NCI-H1694 (cell line): ENCODE measurements around the gene CENPC.

Experiments
- DNase-seq: peaks from one replicate; lab custom pipeline; 2025; lab: John Stamatoyannopoulos, UW

The CENPC gene, protein sequence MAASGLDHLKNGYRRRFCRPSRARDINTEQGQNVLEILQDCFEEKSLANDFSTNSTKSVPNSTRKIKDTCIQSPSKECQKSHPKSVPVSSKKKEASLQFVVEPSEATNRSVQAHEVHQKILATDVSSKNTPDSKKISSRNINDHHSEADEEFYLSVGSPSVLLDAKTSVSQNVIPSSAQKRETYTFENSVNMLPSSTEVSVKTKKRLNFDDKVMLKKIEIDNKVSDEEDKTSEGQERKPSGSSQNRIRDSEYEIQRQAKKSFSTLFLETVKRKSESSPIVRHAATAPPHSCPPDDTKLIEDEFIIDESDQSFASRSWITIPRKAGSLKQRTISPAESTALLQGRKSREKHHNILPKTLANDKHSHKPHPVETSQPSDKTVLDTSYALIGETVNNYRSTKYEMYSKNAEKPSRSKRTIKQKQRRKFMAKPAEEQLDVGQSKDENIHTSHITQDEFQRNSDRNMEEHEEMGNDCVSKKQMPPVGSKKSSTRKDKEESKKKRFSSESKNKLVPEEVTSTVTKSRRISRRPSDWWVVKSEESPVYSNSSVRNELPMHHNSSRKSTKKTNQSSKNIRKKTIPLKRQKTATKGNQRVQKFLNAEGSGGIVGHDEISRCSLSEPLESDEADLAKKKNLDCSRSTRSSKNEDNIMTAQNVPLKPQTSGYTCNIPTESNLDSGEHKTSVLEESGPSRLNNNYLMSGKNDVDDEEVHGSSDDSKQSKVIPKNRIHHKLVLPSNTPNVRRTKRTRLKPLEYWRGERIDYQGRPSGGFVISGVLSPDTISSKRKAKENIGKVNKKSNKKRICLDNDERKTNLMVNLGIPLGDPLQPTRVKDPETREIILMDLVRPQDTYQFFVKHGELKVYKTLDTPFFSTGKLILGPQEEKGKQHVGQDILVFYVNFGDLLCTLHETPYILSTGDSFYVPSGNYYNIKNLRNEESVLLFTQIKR

DNA sequence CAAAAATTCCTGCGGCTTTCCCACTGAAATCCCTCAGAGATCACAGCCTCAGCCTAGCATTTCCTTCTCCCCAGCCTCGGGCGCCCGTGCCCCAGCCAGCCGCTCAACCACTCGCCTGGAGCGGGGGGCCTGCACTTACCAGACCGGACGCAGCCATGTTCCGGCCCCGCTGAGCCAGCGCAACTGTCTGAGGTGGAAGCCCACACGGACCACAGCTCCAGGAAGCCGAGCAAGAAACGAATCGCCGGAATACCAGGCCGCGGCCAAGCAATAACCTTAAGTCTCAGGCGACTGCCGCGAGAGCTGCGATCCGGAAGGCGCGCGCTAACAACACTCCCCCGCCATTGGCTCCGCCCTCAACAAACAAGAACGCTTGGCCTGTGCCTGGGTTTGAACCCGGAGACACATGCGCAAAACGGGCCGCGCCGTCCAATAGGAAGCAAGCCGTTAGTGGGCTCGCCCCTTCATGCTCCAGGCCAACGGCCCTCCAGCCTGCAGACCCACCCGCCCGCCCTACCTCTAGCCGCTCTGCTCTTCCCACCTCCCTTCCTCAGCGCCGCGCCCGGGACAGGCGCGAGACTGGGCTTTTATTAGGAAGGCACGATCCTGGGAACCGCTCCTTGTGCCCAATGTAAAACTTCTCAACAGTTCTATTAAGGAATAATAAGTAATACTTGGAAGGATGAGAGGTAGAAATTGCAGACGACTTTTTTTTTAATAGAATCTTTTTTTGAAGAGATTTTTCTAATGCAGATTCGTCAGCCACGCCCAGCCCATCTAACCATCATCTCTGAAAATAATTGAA is at the start of gene CENPC:
TSS of gene CENPC (minus strand) at position 305 of the 805 bp plus-strand sequence. CDS start at position 157, 148 bp downstream.
- peak; percentile 85 for DNase-seq

DNA sequence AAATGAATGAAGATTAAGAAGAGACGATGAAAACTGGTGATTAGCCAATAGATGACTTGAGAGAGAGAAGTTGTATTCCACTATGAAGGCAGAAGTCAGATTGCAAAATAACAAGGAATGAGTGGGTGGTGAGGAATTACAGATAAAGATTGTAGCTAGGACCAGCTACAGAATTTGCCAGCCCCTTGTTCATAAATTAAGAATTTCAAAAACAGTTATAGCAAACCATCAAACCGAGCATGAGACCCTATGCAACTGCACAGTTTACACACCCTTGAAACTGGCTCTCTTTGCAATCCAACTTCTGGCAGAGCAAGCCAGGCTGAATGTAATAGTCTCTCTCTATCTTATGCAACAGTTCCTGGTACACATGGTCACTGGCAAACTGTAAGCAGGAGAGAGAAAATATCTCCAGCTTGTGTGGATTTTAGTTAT is 48.5 kb upstream of the CENPC start:
- DNase-seq = no peak

DNA sequence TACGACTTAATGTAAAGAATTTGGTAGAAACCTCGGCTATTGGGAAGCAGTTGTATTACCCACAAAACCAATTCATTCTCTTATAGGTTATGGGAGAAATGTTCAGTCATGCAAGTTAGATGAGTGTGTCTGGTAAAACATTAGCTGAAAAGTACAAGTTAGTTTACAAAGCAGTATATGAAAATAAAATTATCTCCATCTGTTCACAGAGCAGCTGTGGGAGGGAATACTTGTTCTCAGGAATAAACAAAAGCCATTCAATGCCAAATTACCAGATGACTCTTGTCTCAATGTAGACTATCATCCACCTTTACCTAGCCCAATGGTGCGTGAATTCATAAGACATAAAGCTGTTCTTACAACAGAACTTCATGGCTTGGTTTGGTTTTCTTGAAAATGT is 41.9 kb upstream of the CENPC start:
- DNase-seq = peak; percentile 64

DNA sequence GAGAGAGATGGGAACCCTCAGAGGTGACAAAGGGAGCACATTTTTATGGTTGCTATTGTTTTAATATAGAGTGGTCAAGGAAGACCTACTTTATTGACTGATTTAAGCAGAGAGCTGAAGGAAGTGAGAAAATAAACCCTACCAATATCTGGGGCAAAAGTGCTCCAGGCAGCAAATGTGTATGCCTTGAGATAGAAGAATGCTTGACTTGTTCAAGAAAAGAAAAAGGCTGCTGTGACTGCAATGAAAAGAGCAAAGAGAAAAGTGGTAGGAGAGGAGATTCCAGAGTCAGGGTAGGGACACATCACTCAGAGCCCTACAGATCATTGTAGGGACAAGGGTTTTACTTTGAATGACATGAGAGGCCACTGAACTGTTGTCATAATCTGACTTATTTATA is 39.2 kb upstream of the CENPC start:
- DNase-seq = no peak

DNA sequence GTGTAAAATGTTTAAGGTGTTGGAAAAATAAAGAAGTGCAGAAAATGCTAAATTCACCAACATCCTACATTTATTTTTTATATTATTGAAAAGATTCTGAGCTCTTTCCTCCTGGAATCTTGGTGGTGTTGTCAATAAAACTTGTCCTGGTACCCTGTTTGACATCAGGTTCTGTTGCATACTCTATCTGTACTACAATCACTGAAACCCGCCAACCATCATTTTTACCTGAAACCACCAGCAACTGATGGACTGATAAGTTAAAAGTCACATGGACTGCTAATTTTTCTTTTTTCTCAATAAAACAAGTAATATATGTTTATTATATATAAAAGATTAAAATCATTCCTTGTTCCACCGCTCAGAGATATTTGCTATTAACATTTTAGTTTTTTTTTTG is 36.6 kb upstream of the CENPC start:
- no peak for DNase-seq

DNA sequence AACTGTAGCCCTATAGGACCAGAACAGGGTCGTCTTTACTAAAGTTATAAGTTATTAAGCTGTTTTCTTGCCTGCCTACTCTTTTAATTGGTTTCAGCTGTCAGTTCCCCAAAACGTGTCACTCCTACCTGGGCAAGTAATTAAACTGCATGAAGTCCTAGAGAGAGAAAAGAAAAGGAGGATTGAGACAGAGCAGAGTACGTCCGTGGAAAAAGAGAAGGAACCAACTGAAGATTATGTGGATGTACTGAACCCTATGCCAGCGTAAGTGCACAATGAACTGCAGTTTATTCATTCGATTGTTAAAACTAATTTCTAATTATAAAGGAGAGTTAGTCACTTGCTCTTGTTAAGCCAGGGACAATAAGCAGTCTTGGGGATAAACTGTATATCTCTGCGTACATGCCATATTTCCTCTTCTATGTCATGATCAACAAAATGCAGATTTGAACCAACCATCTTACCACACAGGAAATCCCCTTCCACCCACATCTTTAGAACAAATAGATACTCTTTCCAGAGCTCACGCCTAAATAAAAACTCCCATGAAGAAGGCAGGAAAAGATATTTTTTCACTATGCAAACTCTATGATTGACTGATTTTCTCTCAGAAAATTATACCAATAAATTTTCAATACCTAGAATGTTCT is 36.0 kb upstream of the CENPC start:
- no peak for DNase-seq

DNA sequence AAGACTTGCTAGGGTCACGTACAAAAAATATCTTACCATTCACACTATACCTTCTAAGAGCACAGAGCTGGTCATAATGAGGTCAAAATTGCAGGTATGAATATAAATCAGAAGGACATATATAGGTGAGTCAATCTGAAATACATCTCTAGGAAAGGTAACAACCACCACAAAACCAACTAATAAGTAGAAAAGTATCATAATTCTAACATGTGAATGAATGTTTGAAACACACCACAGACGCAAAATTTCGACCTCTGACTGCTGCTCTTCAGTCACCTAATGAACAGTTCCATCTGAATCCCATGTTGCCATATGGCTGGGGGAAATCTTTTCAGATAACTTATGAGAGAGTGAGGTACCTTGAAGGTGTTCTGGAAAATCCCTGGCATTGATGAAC is 35.3 kb upstream of the CENPC start:
- DNase-seq = no peak

DNA sequence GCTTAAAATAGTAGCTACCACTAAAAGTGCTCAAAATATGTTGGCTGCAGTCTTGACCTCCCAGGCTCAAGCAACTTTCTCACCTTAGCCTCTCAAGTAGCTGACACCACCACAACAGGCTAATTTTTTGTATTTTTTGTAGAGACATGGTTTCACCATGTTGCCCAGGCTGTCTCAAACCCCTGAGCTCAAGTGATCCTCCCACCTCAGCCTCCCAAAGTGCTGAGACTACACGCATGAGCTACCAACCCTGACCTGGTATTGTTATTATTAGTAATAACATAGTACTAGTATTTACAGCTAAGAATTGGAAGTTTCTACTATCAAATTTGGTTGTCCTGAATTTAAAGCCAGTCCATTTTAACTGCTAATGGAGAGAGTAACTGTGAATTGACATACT is 31.2 kb upstream of the CENPC start:
- no peak for DNase-seq

DNA sequence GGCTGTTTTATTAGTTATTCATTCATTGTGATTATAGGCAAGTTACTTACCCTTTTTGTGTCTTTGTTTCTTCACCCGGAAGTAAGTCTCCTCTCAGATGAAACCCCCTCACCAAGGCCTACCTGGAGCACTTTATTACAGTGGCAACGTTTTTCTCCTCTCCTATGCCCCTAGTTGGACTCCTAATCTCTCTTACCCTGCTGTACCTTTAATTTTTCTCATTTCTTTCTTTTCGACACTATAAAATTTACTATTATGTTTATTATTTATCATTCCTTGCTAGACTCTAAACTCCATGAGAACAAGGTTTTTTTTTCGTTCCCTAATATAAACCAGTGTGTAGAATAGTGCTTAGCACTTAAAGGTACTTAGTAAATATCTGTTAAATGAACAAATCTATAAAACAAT is 30.8 kb upstream of the CENPC start:
- no peak for DNase-seq

DNA sequence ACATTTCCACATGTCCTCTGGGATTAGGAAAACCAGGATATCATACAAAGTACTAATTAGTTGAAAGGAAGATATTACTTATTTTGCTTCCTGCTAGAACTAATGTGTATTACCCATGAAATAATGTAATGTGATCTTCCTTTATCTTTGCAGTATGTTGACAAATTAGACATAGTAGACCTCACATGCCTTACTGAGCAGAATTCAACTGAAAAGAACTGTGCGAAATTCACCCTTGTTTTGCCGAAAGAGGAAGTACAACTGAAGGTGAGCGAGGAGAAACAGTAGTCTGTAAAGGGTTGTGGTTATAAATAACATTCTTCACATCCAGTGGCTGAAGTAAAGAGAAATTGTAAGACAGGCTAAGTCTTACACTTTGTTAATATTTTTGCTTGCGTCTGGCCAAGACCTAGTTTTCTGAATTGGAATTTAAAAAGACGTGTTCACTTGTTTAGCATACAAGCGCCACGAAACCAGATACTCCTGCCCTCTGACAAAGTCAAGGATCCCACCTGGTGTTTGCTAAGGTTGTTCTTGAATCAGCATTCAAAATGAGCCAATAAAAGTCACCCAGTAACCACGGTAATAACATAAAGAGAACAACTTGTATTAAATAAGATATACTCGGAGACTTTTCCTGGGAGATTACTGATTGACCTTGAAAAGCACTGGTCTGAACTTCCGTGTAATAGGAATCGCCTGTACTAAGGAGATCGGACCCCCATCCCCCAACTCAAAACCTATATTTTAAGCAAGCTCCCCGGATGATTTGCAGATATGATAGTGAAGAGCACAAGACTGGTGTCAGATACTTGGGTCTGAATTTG is 30.1 kb upstream of the CENPC start:
- DNase-seq = no peak

DNA sequence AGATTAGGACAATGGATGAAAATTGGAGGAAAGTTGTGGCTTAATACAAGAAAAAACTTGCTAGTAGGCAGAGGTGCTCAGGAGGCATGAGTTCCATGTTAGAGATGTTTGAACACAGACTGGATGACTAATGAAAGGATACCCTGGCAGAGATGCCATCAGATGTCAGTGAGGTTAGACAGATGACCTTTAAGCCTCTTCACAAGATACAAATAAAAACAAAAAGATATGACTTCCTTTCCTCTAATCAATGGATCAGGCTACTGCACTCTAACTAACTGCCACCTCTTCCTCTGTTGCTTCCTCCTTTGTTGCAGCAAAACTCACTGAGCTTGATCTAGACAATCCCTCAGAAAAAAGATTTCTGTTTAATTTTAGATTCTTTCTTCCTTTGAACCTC is 27.9 kb upstream of the CENPC start:
- no peak for DNase-seq

DNA sequence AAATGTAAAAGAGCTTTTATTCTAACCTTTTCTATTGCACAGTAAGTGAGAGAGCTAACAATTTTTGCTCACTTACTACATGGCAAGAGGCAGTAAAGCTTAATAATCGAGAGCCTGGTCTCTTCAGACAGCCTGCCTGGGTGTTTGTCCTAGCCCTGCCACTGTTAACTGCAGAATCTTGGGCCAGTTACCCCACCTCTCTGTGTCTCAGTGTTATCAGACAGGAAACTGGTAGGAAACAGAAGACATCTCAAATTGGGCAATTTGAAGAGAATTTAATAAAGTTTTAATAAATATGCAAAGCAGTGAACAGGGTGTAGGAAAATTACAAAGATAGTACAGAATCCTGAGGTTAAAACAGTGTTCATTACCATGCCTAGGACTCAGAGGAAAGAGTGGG is 26.7 kb upstream of the CENPC start:
- DNase-seq = no peak

DNA sequence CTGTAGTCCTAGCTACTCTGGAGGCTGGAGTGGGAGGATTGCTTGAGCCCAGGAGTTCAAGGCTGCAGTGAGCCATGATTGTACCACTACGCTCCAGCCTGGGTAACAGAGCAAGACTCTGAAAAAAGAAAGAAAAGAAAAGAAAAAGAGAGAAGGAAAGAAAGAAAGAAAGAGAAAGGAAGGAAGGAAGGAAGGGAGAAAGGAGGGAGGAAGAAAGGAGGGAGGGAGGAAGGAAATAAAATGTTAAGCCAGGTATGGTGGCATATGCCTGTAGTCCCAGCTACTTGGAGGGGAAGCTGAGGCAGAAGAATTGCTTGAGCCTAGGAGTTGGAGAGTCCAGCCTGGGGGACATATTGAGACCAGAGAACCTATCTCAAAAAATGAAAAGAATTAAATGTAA is 25.2 kb upstream of the CENPC start:
- DNase-seq = no peak

DNA sequence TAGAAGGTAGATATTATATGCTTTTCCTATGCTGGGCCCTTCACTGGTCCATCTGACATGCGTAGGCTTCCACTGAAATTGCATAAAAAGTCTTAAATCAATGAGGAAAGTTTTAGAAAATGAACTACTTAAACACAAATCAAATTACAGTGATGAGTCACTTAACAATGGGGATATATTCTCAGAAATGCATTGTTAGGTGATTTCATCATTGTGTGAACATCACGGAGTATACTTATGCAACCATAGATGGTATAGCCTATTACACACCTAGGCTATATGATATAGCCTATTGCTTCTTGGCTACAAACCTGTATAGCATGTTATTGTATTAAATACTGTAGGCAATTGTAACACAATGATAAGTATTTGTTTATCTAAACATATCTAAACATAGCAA is 23.5 kb upstream of the CENPC start:
- DNase-seq = no peak

DNA sequence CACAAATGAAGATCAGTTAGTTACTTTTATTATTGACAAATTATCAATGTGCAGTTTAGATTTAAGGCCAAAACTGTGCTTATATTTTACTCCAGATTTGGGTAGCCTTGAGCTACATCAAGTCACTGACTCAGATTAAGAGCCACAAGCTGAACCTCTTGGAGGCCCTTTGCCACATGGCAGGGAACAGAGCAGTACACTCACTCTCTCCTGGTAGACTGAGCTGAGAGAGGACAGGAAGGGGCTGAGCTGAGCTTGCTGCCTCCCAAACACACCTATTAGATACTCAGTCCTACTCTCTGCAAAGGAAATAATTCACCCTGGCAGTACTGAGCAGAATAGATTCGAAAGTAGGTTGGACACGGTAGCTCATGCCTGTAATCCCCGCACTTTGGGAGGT is 21.0 kb upstream of the CENPC start:
- DNase-seq = no peak

DNA sequence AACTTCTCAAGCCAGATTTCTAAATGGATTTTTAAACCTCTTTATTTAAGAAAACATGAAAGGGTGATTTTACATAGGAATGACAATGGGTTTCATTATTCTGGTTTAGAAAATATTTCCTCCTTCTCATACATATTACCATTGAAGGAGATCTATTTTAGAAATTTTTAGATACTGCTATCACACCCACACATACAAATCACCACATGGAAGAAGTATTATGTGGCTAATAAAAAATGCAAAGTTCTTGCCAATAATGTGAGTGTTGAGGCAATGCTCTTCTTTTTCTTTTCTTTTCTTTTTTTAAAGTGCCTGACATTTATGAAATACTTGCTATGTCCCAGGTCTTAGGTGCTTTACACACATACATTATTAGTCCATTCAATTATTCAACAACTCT is 20.0 kb upstream of the CENPC start:
- no peak for DNase-seq

DNA sequence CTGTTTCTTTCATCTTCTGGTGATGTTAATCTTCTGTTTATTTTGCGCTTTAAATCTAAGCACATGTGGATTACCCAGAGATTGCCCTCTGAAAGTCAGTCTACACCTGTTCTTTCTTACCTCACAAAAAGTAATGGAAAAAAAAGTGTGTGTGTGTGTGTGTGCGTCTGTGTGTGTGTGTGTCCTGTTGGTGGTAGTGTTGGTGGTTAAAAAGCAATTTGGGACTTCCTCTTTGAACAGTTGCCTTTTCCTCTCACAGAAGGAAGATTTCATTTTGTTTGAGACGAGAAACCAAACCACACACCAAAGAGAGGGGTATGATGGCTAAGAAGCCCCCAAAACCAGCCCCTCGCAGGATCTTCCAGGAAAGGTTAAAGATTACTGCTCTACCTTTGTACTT is 13.2 kb upstream of the CENPC start, which contains the start of gene STAP1:
TSS of gene STAP1 (plus strand) at position 235 of the 400 bp plus-strand sequence. CDS start at position 318, 83 bp downstream.
- DNase-seq = no peak

DNA sequence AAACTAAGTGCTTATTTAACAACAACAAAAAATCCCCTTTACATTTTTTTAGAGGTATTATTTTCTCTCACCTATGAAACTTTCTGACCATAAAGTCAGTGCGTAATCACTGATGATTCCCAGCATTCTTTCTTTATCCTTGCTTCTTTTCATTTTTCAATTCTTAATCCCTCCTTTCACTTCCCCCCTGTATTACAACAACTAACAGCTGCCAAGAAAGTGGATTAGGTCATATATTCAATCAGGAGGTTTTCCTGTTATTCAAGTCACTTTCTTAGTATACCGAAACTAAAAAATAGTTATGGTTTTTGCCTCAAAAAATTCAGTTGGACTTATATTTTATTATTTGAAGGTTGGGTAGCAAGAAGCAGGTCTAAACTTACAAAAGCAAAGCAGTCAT is 11.1 kb upstream of the CENPC start:
- DNase-seq = no peak

DNA sequence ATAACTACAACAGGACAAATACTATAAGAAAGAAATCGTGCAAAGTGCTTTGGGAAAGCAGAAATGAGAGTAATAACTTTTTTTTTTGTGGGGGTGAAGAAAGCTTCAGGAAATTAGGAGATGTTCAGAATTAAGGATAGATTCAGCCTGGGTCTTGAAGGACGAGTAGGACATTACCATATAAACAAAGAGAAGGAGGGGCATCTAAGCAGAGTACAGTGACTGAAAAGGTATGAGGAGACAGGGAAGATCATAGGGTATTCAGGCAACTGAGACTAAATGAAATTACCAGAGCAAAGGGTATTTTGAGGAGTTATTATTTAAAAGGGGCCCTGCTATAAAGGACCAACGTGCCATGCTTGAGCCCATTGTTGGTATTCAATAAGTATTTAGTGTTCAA is 10.1 kb upstream of the CENPC start:
- no peak for DNase-seq

DNA sequence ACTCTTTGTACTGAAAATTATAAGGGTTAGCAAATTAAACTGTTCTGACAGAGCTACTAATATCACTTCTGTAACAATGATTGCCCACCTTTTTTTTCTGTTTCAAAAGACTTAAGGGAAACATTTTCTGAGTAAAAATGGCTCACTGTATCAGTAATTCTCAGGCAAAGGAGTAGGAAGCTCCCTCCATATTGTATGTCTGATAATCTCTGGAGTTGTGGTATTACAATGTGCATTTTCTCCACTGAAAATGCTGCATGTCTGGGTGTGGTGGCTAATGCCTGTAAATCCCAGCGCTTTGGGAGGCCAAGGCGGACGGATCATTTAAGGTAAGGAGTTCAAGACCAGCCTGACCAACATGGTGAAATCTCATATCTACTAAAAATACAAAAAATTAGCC is 8.8 kb upstream of the CENPC start:
- no peak for DNase-seq
